K562 (cell line): ENCODE data around the gene ZBTB38. TPM values are rescaled to one million over a fixed set of nuclear protein-coding genes. Genes with fewer than 3 reads are reported as not detected.
A peak's percentile ranks its signal among the peaks of the same experiment; 100 is the strongest.

Experiments
- ATAC-seq: fragments of 200-7000 bp; cut with Tn5 transposase; 3 replicates; pipeline ENCODE4 v1.9.1; 2020; ENCODE audit warnings: moderate library complexity
- BruUV-seq: library from RNA; stranded (reverse); fragments of 400-500 nt; replicated peaks from 2 replicates; lab custom pipeline; 2021; lab: Mats Ljungman, UMichigan
- CTCF ChIA-PET: fragments of 300-600 bp; formaldehyde crosslinking; extraction: SDS; loops from one replicate; lab custom pipeline; 2021; ENCODE audit warnings: low intra/inter-chr PET ratio; lab: Yijun Ruan, JAX
- POLR2A ChIA-PET: fragments of 300-600, 350-650 bp; sonication (Branson Sonifier 250); formaldehyde crosslinking; extraction: SDS; loops from one replicate; lab custom pipeline; 2021; ENCODE audit warnings: antibody characterized with exemption, inconsistent platforms; lab: Yijun Ruan, JAX
- DNase-seq, 4 experiments: peaks; one replicate each; pipeline versions ENCODE4 v3.0.0 to v3.0.0-alpha.2; 2011 to 2018; ENCODE audit warnings: low spot score in 3 of 4, mixed read lengths in 3 of 4; ENCODE audit errors: extremely low read depth in 1 of 4
- FAIRE-seq: peaks from 2 replicates; lab custom pipeline; 2011; peaks lifted over from hg19 to GRCh38; lab: Jason Lieb, UNC
- H2AFZ ChIP-seq: 2 replicates; pipeline ENCODE4 v1.6.0; 2011; ENCODE audit warnings: low read depth, low read length, control low read depth, inconsistent platforms
- H3K27ac ChIP-seq: fragments of 200-600 bp; 3 replicates; pipeline ENCODE4 v1.8.0; 2011; ENCODE audit warnings: low read depth, mild to moderate bottlenecking, control low read depth, inconsistent platforms, low read length, moderate library complexity, mixed read lengths; ENCODE audit errors: extremely low read depth
- H3K27me3 ChIP-seq, 2 experiments: fragments of 300-600 bp in 1 of 2; 2 replicates in 1 of 2; 3 replicates in 1 of 2; pipeline versions ENCODE4 v1.6.0 to v1.8.0; 2011; ENCODE audit warnings: inconsistent platforms in 2 of 2, low read length in 2 of 2, mild to moderate bottlenecking in 1 of 2, mixed read lengths in 1 of 2, moderate library complexity in 1 of 2; ENCODE audit not compliant: control insufficient read depth in 2 of 2, insufficient read depth in 2 of 2
- H3K36me3 ChIP-seq: fragments of 300-600 bp; 3 replicates; pipeline ENCODE4 v1.8.0; 2011; ENCODE audit warnings: mild to moderate bottlenecking, low read length, inconsistent platforms; ENCODE audit not compliant: control insufficient read depth, insufficient read depth
- H3K4me1 ChIP-seq, 2 experiments: fragments of 200-600 bp in 1 of 2; replicated peaks in 1 of 2; 2 replicates in 1 of 2; 3 replicates in 1 of 2; pipeline versions ENCODE4 v1.5.1 to v1.8.0; 2011; ENCODE audit warnings: inconsistent platforms in 2 of 2, low read length in 2 of 2, mild to moderate bottlenecking in 1 of 2, mixed read lengths in 1 of 2, moderate library complexity in 1 of 2; ENCODE audit not compliant: control insufficient read depth in 2 of 2, insufficient read depth in 2 of 2
- H3K4me2 ChIP-seq: 2 replicates; pipeline ENCODE4 v1.6.1; 2011; ENCODE audit warnings: low read length, control low read depth, inconsistent platforms, mixed read lengths; ENCODE audit not compliant: insufficient read depth
- H3K4me3 ChIP-seq: fragments of 200-600 bp; sonication (generic), shearing (Covaris generic); 2 replicates; pipeline ENCODE4 v1.5.1; 2016; ENCODE audit warnings: control low read depth, inconsistent platforms
- H3K79me2 ChIP-seq: fragments of 200-600 bp; 3 replicates; pipeline ENCODE4 v1.8.0; 2011; ENCODE audit warnings: low read length, inconsistent platforms; ENCODE audit not compliant: control insufficient read depth, insufficient read depth
- H3K9ac ChIP-seq, 2 experiments: 2 replicates each; pipeline versions ENCODE4 v1.6.0 to v1.6.1; 2011; ENCODE audit warnings: low read depth in 2 of 2, low read length in 2 of 2, control low read depth in 1 of 2, inconsistent platforms in 1 of 2, mild to moderate bottlenecking in 1 of 2, mixed read lengths in 1 of 2; ENCODE audit not compliant: insufficient read depth in 1 of 2
- H3K9me1 ChIP-seq: one replicate; pipeline ENCODE4 v1.6.0; 2011; ENCODE audit warnings: inconsistent platforms, mild to moderate bottlenecking, low read length, moderate library complexity; ENCODE audit not compliant: control insufficient read depth, insufficient read depth
- H3K9me3 ChIP-seq: replicated peaks from 2 replicates; pipeline ENCODE4 v1.5.1; 2011; ENCODE audit warnings: low read depth, low read length, inconsistent platforms; ENCODE audit not compliant: control insufficient read depth, insufficient read depth
- H4K20me1 ChIP-seq: replicated peaks from 2 replicates; pipeline ENCODE4 v1.6.1; 2011; ENCODE audit warnings: low read length, inconsistent platforms, mixed read lengths; ENCODE audit not compliant: control insufficient read depth, insufficient read depth
- CEBPB ChIP-seq: fragments of 450-650 bp; IDR thresholded peaks from 2 replicates; pipeline ENCODE4 v1.6.1; 2016; ENCODE audit warnings: missing genetic modification characterization, missing compliant biosample characterization
- FOXJ2 ChIP-seq: fragments of 200-800 bp; sonication (Bioruptor generic); IDR thresholded peaks from 2 replicates; pipeline ENCODE4 v1.6.1; 2016; ENCODE audit warnings: missing genetic modification characterization, missing compliant biosample characterization
- FOXJ3 ChIP-seq: sonication (generic); formaldehyde crosslinking; IDR thresholded peaks from 2 replicates; pipeline ENCODE4 v1.4.0; 2020; ENCODE audit warnings: mild to moderate bottlenecking, missing genetic modification reagents
- MAFF ChIP-seq: IDR thresholded peaks from 2 replicates; pipeline ENCODE4 v1.6.1; 2012; ENCODE audit warnings: low read length, improper control_type of control experiment
- PHF20 ChIP-seq: fragments of 450-650 bp; IDR thresholded peaks from 2 replicates; pipeline ENCODE4 v1.6.1; 2018; ENCODE audit not compliant: partially characterized antibody
- TEAD1 ChIP-seq, 2 experiments: fragments of 450-650 bp in 1 of 2; sonication (generic) in 1 of 2; formaldehyde crosslinking; IDR thresholded peaks; 2 replicates each; pipeline versions ENCODE4 v1.4.0 to v1.8.0; 2020 to 2022; ENCODE audit warnings: mild to moderate bottlenecking in 2 of 2, missing genetic modification reagents in 1 of 2
- XRCC4 ChIP-seq: IDR thresholded peaks from one replicate; pipeline ENCODE4 v1.6.1; 2011; ENCODE audit not compliant: insufficient read depth, insufficient read length; ENCODE audit errors: extremely low read depth
- XRCC5 ChIP-seq: fragments of 200-400 bp; formaldehyde crosslinking; IDR thresholded peaks from 2 replicates; pipeline ENCODE4 v1.6.1; 2017; ENCODE audit warnings: low read depth, mild to moderate bottlenecking, low read length
- ZNF282 ChIP-seq: sonication (generic); formaldehyde crosslinking; IDR thresholded peaks from 2 replicates; pipeline ENCODE4 v1.8.1; 2023; ENCODE audit warnings: missing genetic modification reagents
- ZNF316 ChIP-seq: fragments of 450-650 bp; IDR thresholded peaks from 2 replicates; pipeline ENCODE4 v1.6.1; 2016
- ZNF431 ChIP-seq: sonication (generic); formaldehyde crosslinking; IDR thresholded peaks from 2 replicates; pipeline ENCODE4 v1.8.0; 2022; ENCODE audit warnings: mild to moderate bottlenecking, missing genetic modification reagents
- ZNF707 ChIP-seq: fragments of 250-450 bp; sonication (Bioruptor Pico); conservative IDR thresholded peaks from 2 replicates; pipeline ENCODE4 v1.8.0; 2022; ENCODE audit warnings: inconsistent platforms, mild to moderate bottlenecking, moderate library complexity
- WGBS: fragments of 100-300 bp; shearing (Covaris generic); methylation state at CpG from one replicate; pipeline ENCODE4 v1.1.6; 2016; ENCODE audit warnings: low coverage, mixed read lengths; ENCODE audit not compliant: insufficient coverage; ENCODE audit errors: missing lambda C conversion rate; 5-methylcytosine and 5-hydroxymethylcytosine counted together
- in situ Hi-C: fragments of 300-500 bp; cut with MboI; formaldehyde crosslinking; loops from 4 replicates; pipeline ENCODE4 v1.15.0; 2018; ENCODE audit warnings: inconsistent platforms, mixed read lengths
- intact Hi-C: fragments of 100-400 bp; cut with micrococcal nuclease; formaldehyde crosslinking; loops from 2 replicates; pipeline ENCODE4 v1.14.2; 2022
- polyA plus RNA-seq, 8 experiments: library from polyadenylated mRNA; depleted of rRNA in 4 of 8; stranded (reverse) in 5 of 8; unstranded in 3 of 8; fragments of >200 nt; fragmentation: Nextera tagmentation in 2 of 8; fragmentation: Illumina TruSeq in 1 of 8; extraction: Ambion mirVana in 2 of 8; extraction: Trizol in 1 of 8; gene quantifications; 2 replicates each; pipeline versions ENCODE4 v1.2.1 to v1.2.3, GENCODE V29; 2011 to 2014; ENCODE audit warnings: inconsistent platforms in 1 of 8, missing spikeins in 1 of 8
- total RNA-seq, 7 experiments: library from RNA; depleted of rRNA in 6 of 7; stranded (reverse); fragments of >200 nt in 6 of 7; fragmentation: Illumina TruSeq in 2 of 7; extraction: Trizol in 2 of 7; gene quantifications; 2 replicates each; pipeline versions ENCODE4 v1.2.1 to v1.2.3, GENCODE V29; 2011 to 2021; ENCODE audit warnings: low replicate concordance in 1 of 7

The ZBTB38 gene
- total and polyA plus RNA-seq, 9 of the 15 experiments (the other 6 are each of a cell fraction or from before 2014, with no cell fraction given), result 12.1 to 39.4 (median 22.9) TPM

DNA sequence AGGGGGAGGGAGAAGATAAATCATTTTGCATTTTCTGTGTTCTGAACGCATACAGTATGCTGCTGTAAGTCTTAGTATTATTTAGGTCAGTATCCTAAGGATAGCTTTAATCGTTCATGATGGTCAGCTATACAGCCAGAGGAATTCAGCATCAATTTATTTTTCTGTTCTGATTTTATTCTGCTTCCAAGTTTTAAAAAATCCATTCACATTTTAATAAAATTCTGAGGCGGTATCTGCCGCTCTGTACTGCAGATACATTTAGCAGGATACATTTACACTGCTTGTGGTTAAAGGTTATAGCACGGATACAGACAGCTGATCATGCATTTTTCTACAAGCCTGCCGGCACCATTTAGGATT lies 17.8 kb downstream of the ZBTB38 start:
- H3K9ac ChIP-seq, result no peak overlapping the region
- BruUV-seq, result no TSS peak
- H3K79me2 ChIP-seq, result no peaks in the 10 kb centered on the region
- ChIA-PET POLR2A (interaction anchor here (0.9 to 4.2 kb wide), 6 partner anchors 11 to 172 kb away, joined by 3 to 27 read pairs (median 4); partner anchors contain the start of gene ZBTB38), CTCF (no interaction called here)
- no peak overlapping the region for H3K4me3 ChIP-seq
- in situ Hi-C loops (no loop called here), intact Hi-C loops (no loop called here)
- H3K9me3 ChIP-seq, result no peaks in the 10 kb centered on the region
- WGBS, result 76% methylated on average over 6 of the region's 6 CpGs
- FAIRE-seq (no peak), DNase-seq (no peak), ATAC-seq (peak; percentile 26; the same call in 1 of the 3 replicates)
- H2AFZ ChIP-seq, result no peak overlapping the region
- no peak overlapping the region for H3K27ac ChIP-seq
- peaks cover 57% of the 10 kb centered on the region for H3K36me3 ChIP-seq
- H3K9me1 ChIP-seq, result no peaks in the 10 kb centered on the region
- H3K27me3 ChIP-seq, result no peaks in the 10 kb centered on the region
- H3K4me1 ChIP-seq, result peaks cover 0 to 6% of the 10 kb centered on the region in 2 experiments; a peak in 3 of 5 replicates
- H4K20me1 ChIP-seq, result no peaks in the 10 kb centered on the region
- TF ChIP-seq CEBPB (tag), result no peak
- no peak for TF ChIP-seq TEAD1 (CRISPR knock-in tag; IDR thresholded peaks at IDR 0.05)
- TF ChIP-seq ZNF707 (CRISPR knock-in tag), result no peak
- 0 out of 2 replicates have a peak, but pooled peaks have one; percentile 17 for TF ChIP-seq MAFF
- TF ChIP-seq PHF20, result no peak
- TF ChIP-seq ZNF282 (CRISPR knock-in tag), result no peak
- TF ChIP-seq FOXJ2 (tag), result peak; percentile 43
- TF ChIP-seq XRCC5, result no peak
- no peak for TF ChIP-seq XRCC4
- TF ChIP-seq ZNF316, result peak; percentile 35
- no peak for TF ChIP-seq FOXJ3 (CRISPR knock-in tag)
- TF ChIP-seq ZNF431 (CRISPR knock-in tag), result no peak
- H3K4me2 ChIP-seq, result no peak overlapping the region
